Measurements from ENCODE around the gene POLR1G. TPM values are rescaled to one million over a fixed set of nuclear protein-coding genes. Genes with fewer than 3 reads are reported as not detected.

POLR1G gene
- polyA plus RNA-seq, 2 of the 4 experiments (the other 2 are of a cell fraction), result 15.1 to 31.2 TPM

GRCh38 chr19:45391346-45391745 lies 15.1 kb upstream of the POLR1G start:
- Histone ChIP-seq H3K4me3 (no peak overlapping the region), H3K27ac (0 out of 6 replicates have a peak overlapping the region, but pooled peaks of 1 of the 2 experiments have one; percentile 29), H3K9me3 (no peaks in the 10 kb centered on the region), H3K4me2 (no peak overlapping the region), H3K4me1 (no peaks in the 10 kb centered on the region)
- WGBS (ENCODE audit: missing lambda C conversion rate), result 72% methylated on average over 3 of the region's 3 CpGs
- DNase-seq (ENCODE audit: low read depth in 1 of 2, low spot score in 1 of 2) (peak in 1 of 2 experiments; percentile 62), FAIRE-seq (peak; percentile 46), ATAC-seq (peak; percentile 94 to 96)
- ChIA-PET CTCF (interaction anchor here (0.6 to 6.4 kb wide), 4 partner anchors 11 to 560 kb away, joined by 3 to 94 read pairs (median 4); partner anchors contain the start of gene PPP1R13L), POLR2A (interaction anchor here (0.5 kb wide), 1 partner anchor 34 kb away, joined by 3 read pairs; no protein-coding TSS in a partner anchor)
- TF ChIP-seq RAD21 (conservative IDR thresholded peaks at IDR 0.05 in 1 of 2, IDR thresholded peaks at IDR 0.05 in 1 of 2) (no peak), ZSCAN20 (CRISPR knock-in tag; IDR thresholded peaks at IDR 0.05) (no peak), POLR2AphosphoS2 (conservative IDR thresholded peaks at IDR 0.05; ENCODE audit: low read length) (0 out of 2 replicates have a peak, but pooled peaks have one; percentile 54)

GRCh38 chr19:45391871-45392665 lies 14.4 kb upstream of the POLR1G start:
- DNase-seq (ENCODE audit: low read depth in 1 of 2, low spot score in 1 of 2), result no peak
- no peak overlapping the region for H3K4me2 ChIP-seq
- CTCF ChIA-PET, result interaction anchor here (0.6 to 6.4 kb wide), 4 partner anchors 10 to 560 kb away, joined by 3 to 94 read pairs (median 4); partner anchors contain the start of gene PPP1R13L
- 0 out of 2 replicates have a peak, but pooled peaks have one; percentile 65 for TF ChIP-seq KDM1A (IDR thresholded peaks at IDR 0.05; ENCODE audit: low read depth)
- no peak for TF ChIP-seq ZNF302 (CRISPR knock-in tag; IDR thresholded peaks at IDR 0.05)
- peak; percentile 80 for TF ChIP-seq ZFP36 (IDR thresholded peaks at IDR 0.05; ENCODE audit: borderline replicate concordance, partially characterized antibody)
- H3K27ac ChIP-seq, result 0 out of 6 replicates have a peak overlapping the region, but pooled peaks of 1 of the 2 experiments have one; percentile 29
- FAIRE-seq, result no peak
- H3K9me3 ChIP-seq, result no peaks in the 10 kb centered on the region
- POLR2A ChIA-PET, result no interaction called here
- WGBS (ENCODE audit: missing lambda C conversion rate), result 88% methylated on average over 21 of the region's 21 CpGs
- no peaks in the 10 kb centered on the region for H3K4me1 ChIP-seq
- peak in 1 of 2 experiments; percentile 14; a peak in 2 of 6 replicates for ATAC-seq
- no peak overlapping the region for H3K4me3 ChIP-seq

GRCh38 chr19:45395821-45396617 lies 10.4 kb upstream of the POLR1G start:
- H3K4me3 ChIP-seq, result no peak overlapping the region
- CTCF ChIA-PET, result interaction anchor here (1.2 kb wide), 1 partner anchor 43 kb away, joined by 3 read pairs; no protein-coding TSS in a partner anchor
- POLR2A ChIA-PET, result no interaction called here
- no peaks in the 10 kb centered on the region for H3K4me1 ChIP-seq
- ATAC-seq (no peak), FAIRE-seq (no peak), DNase-seq (ENCODE audit: low read depth in 1 of 2, low spot score in 1 of 2) (no peak)
- H3K9me3 ChIP-seq, result no peaks in the 10 kb centered on the region
- no peak overlapping the region for H3K27ac ChIP-seq
- H3K4me2 ChIP-seq, result no peak overlapping the region
- TF ChIP-seq HEYL (CRISPR knock-in tag; IDR thresholded peaks at IDR 0.05) (no peak), ELK1 (IDR thresholded peaks at IDR 0.05; ENCODE audit: low read depth, low read length) (no peak), HES2 (IDR thresholded peaks at IDR 0.05) (no peak), MAX (IDR thresholded peaks at IDR 0.05) (no peak), RNF2 (IDR thresholded peaks at IDR 0.05; ENCODE audit: borderline replicate concordance, low read depth) (no peak), USF2 (IDR thresholded peaks at IDR 0.05) (no peak), PBX3 (IDR thresholded peaks at IDR 0.05) (no peak), BCL3 (IDR thresholded peaks at IDR 0.05) (no peak)
- 92% methylated on average over 58 of the region's 59 CpGs for WGBS (ENCODE audit: missing lambda C conversion rate)

Data from A549 (cell line).